ENCODE measurements around the gene PADI2.

DNA sequence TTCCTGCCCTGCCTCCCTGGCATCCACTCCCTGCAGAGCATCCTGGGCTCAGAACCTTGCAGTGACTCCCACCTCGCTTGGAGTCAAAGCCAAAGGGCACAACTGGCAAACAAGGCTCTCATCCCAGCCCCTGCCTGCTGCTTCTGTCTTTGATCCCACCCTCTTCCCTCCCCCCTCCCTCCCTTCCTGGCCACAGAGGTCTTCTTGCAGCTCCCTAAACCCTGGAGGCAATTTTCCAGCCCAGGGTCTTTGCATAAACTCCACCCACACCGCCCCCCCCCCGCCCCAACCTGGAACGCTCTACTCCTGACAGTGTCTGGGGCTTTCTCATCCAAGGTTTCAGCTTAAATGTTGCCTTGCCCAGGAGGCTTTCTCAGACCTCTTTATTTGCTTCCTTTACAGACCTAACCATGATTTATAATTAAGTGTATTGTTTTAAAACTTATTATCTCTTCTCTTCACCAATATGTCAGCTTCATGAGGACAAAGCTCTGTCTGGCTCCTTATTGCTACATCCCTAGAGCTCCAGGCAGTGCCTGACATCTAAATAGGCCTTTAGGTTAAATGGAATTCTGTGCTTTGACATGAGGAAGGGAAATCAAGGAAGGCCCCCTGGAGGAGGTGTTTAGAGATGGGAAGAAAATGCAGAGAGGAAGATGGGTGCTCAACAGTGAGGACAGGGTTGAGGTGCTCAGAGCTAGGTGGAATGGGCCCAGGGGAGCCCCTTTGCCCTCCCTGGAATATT is 48.0 kb upstream of the PADI2 start:
- no peak for TF ChIP-seq CHD2 (IDR thresholded peaks at IDR 0.05; ENCODE audit: low read depth, low read length)
- TF ChIP-seq, protein P1, sequence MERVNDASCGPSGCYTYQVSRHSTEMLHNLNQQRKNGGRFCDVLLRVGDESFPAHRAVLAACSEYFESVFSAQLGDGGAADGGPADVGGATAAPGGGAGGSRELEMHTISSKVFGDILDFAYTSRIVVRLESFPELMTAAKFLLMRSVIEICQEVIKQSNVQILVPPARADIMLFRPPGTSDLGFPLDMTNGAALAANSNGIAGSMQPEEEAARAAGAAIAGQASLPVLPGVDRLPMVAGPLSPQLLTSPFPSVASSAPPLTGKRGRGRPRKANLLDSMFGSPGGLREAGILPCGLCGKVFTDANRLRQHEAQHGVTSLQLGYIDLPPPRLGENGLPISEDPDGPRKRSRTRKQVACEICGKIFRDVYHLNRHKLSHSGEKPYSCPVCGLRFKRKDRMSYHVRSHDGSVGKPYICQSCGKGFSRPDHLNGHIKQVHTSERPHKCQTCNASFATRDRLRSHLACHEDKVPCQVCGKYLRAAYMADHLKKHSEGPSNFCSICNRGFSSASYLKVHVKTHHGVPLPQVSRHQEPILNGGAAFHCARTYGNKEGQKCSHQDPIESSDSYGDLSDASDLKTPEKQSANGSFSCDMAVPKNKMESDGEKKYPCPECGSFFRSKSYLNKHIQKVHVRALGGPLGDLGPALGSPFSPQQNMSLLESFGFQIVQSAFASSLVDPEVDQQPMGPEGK (CRISPR knock-in tag; IDR thresholded peaks at IDR 0.05; ENCODE audit: borderline replicate concordance), result no peak
